Measurements from ENCODE around the gene AOPEP.
A peak's percentile ranks its signal among the peaks of the same experiment; 100 is the strongest.
"Not testable (repeated sequence)": the region's sequence is repeated elsewhere in the genome, so short reads cannot be mapped to it uniquely, and the experiment has no call there.

The AOPEP gene

DNA sequence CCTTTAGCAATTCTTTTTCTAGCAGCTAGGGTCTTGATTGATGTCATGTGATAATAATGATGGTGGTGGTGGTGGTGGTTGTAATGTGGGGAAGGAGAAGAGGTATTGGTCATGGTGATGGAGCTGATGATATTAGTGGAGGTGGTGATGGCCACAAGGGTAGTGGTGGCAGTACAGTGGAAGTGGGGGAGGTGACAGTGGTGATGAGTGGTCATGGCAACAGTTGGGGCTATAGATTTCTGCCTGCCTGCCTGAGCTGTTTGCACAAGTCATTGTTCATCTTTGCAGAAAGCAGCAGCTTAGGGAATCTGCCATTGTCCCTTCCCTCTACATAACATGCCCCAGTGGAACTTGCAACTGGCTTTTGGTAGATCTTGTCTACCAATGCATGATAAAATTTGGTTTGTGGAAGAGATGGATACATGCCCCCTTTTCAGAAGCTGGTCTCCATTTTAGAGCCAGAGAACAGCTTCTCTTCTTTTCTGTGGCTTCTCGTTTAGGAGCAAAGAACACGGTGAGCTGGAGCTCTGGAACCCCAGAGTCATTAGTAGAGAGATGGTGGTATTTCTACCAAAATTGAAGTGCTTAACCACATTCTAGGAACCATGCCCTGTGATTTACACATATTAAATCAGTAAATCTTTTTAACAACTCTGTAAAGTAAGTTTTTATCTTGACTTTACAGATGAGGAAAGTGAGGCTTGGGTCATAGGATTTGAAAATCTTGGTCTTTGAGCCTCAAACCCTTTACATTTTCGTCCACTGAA, 100.3 kb downstream of the AOPEP start:
- H3K4me3 ChIP-seq (ENCODE audit: low read depth, low read length) = no peak overlapping the region
- DNase-seq (ENCODE audit: low read depth) = no peak

DNA sequence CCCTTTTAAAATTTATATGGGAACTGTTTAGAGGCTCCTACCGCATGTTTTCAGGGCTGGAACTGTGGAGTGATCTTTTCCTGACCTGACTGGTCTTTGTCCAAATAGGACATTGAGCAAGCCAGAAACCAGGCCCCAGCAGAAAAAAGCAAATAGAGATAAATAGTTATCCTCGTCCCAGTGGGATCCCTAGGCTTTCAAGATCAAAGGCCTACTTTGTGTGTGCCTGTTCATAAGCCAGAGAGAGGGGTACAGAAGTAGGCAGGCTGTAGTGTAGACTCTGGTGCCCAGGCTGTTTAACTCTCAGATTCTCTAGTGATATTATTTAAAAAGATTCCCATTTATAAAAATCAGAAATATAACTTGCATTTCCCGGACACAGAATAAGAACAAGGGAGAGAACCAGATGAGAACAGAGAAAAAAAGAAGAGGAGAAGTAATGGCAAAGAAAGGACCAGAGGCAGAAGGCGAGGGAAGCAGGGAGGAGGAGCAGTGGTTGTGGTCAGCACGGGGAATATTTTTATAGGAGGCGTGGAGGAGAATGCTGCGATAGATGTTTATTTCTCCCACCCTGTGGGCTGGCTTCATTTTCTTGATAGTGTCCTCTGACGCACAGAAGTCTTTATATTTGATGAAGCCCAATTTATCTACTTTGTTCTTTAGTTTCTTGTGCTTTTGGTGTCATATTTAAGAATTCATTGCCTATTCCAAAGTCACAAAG, 101.2 kb downstream of the AOPEP start:
- peak; percentile 61 for DNase-seq (ENCODE audit: low read depth)
- no peak overlapping the region for H3K4me3 ChIP-seq (ENCODE audit: low read depth, low read length)

DNA sequence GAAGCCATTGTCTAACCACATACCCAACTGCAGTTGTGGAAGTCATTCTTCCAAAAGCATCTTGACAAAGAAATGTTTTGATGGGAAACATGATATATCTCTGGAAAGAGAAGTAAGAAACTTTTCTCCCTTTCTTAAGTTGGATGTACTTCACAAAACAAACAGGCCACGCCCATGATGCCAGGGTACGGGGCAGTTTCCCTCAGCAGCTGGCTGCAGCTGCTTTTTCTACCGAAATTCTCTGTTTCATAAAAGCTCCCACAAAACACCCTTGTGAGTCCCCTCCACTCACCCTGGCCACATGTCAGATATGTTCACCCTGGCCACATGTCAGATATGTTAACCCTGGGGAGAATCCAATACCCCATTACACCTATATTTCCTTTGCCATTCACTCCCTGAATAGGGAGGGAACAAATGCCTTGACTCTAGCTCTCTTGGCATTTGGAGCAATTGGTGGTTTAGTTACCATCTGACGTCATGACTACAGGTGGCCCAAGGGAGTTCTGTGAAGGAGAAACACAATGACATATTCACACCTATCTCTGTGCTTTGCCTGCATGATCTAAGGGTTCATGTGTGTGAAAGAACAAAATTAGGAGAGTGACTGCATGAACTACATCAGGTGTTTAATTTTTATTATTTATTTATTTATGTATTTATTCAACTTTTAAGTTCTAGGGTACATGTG, 103.0 kb downstream of the AOPEP start:
- no peak for DNase-seq (ENCODE audit: low read depth)

DNA sequence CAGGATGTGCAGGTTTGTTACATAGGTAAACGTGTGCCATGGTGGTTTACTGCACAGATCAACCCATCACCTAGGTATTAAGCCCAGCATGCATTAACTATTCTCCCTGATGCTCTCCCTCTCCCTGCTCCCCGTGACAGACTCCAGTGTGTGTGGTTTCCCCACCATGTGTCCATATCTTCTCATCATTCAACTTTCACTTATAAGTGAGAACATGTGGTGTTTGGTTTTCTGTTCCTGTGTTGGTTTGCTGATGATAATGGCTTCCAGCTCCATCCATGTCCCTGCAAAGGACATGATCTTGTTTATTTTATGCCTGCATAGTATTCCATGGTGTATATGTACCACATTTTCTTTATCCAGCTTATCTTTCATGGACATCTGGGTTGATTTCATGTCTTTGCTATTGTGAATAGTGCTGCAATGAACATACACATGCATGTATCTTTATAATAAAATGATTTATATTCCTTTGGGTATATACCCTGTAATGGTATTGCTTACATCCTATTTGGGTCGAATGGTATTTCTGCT, 103.6 kb downstream of the AOPEP start:
- DNase-seq (ENCODE audit: low read depth); H3K4me3 ChIP-seq (ENCODE audit: low read depth, low read length): not testable (repeated sequence)

More for the DNA sequence above, 103.0 kb downstream of the AOPEP start:
- H3K4me3 ChIP-seq (ENCODE audit: low read depth, low read length) = no peak overlapping the region

DNA sequence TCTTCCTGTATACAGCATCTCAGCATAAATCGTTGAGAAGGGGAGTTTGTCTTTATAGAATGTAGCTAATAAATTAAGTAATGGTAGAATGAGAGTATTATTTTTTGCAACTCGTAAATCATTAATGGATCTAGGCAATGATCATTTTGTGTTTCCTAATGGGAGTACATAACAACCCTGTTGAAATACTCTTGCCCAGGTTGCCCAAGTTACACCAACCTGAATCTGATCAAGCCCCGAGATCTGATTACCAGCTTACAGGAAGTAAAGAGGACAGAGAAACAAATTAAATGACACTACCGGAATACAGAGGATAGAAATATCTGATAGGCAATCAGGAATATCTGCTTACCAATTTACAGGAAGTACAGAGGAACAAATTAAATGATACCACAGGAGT, 107.3 kb downstream of the AOPEP start:
- H3K4me3 ChIP-seq (ENCODE audit: low read depth, low read length) = no peak overlapping the region
- DNase-seq (ENCODE audit: low read depth) = no peak

DNA sequence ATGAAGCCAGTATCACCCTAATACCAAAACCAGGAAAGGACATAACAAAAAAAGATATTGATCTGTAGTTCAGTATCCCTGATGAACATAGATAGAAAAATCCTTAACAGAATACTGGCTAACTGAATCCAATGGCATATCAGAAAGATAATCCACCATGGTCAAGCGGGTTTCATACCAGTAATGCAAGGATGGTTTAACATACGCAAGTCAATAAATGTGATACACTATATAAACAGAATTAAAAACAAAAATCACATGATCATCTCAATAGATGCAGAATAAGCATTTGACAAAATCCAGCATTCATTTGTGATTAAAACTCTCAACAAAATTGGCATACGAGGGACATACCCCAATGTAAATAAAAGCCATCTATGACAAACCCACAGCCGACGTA, 110.9 kb downstream of the AOPEP start:
- H3K4me3 ChIP-seq (ENCODE audit: low read depth, low read length) = no peak overlapping the region
- DNase-seq (ENCODE audit: low read depth) = no peak

DNA sequence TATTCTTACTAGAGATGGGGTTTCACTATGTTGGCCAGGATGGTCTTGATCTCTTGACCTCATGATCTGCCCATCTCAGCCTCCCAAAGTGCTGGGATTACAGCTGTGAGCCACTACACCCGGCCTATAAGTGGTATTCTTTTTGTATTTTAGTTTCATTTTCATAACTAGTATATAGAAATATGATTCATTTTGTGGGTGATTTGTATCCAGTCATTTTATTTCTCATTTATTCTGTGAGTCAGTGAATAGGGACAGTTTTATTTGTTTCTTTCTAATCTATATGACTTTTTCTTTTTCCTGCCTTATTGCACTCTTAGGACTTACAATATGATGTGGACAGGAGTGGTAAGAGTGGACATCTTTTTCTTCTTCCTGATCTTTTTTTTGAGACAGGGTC, 112.9 kb downstream of the AOPEP start:
- DNase-seq (ENCODE audit: low read depth) = no peak
- H3K4me3 ChIP-seq (ENCODE audit: low read depth, low read length) = no peak overlapping the region

DNA sequence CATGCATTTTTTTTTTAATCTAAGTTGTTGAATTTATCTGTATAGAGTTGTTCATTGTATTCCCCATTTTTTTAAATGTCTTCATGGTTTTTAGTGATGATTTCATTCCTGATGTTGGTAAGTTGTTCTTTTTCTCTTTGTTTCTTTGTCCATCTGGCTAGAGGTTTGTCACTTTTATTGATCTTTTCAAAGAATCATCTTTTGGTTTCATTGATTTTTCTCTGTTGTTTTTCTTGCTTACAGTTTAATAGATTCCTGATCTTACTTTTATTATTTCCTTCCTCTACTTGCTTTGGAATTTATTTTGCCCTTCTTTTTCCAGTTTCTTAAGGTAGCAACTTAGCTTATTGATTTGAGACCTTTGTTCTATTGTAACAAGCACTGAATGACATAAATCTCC, 114.2 kb downstream of the AOPEP start:
- DNase-seq (ENCODE audit: low read depth) = no peak
- no peak overlapping the region for H3K4me3 ChIP-seq (ENCODE audit: low read depth, low read length)

DNA sequence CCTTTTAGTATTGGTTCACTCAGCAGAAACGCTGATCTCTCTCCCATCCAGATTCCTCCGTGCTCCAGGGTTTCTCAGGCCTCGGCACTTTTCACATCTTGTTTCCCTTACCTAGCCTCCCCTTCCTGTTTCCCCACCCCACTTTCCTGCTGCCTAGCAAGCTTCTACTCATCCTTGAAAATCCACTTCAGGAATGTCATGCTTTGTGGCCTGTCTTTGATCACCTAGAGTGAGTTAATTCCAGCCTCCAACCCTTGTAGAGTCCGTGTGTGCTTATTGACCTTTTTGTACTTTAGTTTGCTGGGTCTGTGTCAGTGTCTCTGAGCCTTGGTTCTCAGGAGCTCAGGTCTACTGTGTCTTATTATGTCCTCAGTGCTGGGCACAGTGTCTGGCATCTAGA, 116.6 kb downstream of the AOPEP start:
- no peak for DNase-seq (ENCODE audit: low read depth)
- H3K4me3 ChIP-seq (ENCODE audit: low read depth, low read length) = no peak overlapping the region

DNA sequence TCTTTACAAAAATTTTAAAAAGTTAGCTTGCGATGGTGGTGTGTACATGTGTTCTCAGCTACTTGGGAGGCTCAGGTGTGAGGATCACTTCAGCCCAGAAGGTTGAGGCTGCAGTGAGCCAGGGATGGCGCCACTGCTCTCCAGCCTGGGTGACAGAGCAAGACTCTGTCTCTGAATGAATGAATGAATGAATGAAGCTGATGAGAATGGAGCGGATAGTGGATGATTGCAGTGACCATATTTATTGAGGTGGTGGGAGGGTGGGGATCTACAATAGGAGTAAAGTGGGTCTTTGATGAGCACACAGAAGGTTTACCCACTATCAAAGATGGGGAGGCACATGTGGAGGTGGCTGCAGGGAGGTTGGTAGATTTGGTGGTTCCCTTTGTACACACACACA, 120.2 kb downstream of the AOPEP start:
- no peak overlapping the region for H3K4me3 ChIP-seq (ENCODE audit: low read depth, low read length)
- DNase-seq (ENCODE audit: low read depth) = no peak

DNA sequence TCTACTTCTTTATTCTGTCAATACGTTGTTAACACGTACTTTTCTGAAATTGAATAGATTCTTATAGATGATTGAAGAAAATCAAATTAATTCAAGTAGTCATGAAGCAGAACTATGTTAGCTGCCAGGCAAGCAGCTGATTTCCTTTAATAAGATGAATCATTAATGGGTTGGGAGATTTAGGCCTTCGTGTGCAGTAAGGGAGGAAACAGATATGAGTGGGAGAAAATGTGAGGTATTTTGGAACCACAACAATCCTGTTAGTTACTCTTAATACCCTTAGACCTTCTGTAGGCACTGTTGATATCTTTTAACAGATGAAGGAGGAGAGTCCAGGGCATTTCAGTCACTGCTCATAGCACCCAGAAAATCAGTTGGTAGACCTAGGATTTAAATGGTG, 121.0 kb downstream of the AOPEP start:
- no peak for DNase-seq (ENCODE audit: low read depth)
- no peak overlapping the region for H3K4me3 ChIP-seq (ENCODE audit: low read depth, low read length)

DNA sequence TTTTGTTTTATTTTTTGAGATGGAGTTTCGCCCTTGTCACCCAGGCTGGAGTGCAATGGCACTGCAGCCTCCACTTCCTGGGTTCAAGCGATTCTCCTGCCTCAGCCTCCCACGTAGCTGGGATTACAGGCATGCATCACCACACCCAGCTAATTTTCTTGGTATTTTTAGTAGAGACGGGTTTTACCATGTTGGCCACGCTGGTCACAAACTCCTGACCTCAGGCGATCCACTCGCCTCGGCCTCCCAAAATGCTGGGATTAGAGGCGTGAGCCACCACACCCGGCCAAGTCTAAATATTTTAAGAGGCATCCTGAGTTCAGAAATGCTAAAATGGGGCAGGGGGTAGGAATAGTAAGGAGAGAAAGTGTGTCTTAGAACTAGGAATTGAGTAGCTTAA, 122.3 kb downstream of the AOPEP start:
- not testable (repeated sequence) for DNase-seq (ENCODE audit: low read depth); H3K4me3 ChIP-seq (ENCODE audit: low read depth, low read length)

DNA sequence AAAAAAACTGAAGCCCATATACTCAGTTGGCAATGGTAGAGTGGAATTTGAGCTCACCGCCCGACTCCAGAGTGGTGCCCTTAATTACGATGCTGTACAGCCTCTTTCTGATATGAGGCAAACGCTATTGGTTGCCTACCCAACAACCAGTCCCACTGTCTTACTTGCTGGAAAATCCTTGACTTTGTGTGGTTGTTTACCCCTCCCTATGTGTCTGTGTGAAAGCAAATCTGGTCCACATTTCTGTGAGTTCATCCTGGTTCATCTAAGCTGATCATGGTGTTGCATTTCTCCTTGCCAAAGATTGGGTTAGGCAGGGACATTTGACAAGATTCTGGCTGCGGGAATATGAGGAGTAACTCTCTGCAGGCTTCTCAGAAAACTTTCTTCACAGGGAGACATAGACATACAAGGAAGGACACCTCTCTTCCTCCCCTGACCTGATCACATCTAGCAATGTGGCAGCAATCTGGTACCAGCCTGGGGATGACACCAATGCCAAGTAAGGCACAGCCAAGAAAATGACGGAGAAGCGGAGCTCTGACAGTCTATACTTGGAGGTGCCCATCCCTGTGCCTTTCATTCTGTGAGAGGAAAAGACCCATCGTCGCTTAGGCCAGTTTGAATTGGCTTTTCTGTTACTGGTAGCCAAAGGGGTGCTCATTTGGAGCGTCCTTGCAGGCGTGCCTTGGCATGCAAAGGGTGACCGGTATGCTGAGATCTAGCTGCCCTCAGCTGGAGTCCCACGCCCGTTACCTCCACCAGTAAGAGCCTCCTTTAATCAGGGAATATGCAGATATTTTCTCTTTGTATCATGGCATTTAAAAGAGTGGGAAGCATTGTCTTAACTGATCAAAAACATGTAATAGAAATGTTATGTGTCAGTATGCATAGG, 124.3 kb downstream of the AOPEP start:
- DNase-seq (ENCODE audit: low read depth) = no peak
- H3K4me3 ChIP-seq (ENCODE audit: low read depth, low read length) = no peak overlapping the region

DNA sequence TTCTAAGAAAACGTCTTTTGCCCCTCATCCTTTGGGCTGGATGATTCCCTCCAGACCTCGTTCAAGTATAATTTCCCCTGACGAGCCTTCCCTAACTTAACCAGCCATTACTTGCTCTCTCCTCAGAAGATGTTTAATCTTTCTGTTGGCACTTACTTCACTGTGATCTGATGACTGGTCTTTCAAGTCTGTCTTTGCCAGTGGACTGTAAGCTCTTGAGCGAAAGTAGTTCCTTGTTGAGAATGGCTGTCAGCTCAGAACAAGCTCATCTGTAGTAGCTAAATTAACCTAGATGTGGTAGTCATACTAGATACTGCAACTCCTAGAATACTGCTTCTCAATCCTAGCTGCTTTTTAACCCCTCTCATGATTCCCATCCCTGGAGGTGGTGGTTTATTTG, 125.0 kb downstream of the AOPEP start:
- DNase-seq (ENCODE audit: low read depth) = no peak

DNA sequence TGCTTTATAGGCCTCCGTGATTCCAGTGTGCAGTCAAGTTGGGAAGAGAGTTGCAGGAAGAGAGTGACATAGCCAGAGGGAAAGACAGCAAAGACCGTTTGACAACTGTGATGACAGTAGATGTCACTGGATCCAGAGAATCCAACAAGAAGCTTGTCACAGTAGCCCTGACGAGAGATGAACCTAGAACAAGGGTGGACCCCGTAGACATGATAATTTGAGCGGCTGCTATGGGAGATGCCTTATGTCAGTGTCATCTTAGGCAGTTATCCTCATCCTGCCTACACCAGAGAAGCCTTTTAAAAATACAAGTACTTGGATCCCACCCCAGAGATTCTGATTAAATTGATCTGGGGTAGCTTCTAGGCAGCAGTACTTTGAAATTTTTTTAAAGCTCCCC, 125.4 kb downstream of the AOPEP start:
- no peak overlapping the region for H3K4me3 ChIP-seq (ENCODE audit: low read depth, low read length)
- DNase-seq (ENCODE audit: low read depth) = no peak

More for the DNA sequence above, 125.0 kb downstream of the AOPEP start:
- no peak overlapping the region for H3K4me3 ChIP-seq (ENCODE audit: low read depth, low read length)

DNA sequence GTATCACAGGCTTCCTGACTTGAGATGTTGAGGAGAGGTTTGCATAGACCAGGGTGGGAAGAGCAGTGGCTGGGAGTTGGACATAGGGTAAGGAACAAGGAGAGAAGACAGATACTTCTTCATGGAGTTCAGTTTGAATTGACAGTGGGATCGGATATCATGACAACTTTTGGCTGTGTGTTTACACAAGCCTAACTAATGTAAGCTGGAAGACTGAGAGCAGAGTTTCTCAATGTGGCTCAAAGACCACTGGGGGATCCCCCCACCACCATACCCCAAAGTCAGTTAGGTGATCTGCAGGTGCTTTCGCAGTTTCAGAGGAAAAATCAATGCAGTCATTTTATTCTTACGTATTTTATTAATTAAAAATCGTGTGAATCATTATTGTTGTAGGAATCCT, 125.9 kb downstream of the AOPEP start:
- DNase-seq (ENCODE audit: low read depth) = no peak
- no peak overlapping the region for H3K4me3 ChIP-seq (ENCODE audit: low read depth, low read length)

DNA sequence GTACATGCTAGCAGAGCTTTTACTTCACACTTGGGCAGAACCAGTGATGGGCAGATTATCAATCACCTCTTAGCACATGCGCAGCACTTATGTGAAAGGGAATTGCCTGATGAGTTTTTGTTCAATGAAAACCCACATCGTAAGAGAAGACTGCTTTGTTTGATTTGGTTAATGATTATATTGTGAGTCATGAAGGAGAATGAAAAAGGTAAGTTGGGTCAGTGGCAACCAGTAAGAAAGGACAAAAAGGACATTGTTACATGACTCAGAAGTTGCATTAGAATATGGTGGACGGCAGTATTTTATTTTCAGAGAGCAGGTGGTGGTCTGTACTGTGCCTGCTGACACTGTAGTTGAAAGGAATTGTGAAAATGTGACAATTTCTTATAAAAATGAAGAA, 127.4 kb downstream of the AOPEP start:
- H3K4me3 ChIP-seq (ENCODE audit: low read depth, low read length) = no peak overlapping the region
- no peak for DNase-seq (ENCODE audit: low read depth)

DNA sequence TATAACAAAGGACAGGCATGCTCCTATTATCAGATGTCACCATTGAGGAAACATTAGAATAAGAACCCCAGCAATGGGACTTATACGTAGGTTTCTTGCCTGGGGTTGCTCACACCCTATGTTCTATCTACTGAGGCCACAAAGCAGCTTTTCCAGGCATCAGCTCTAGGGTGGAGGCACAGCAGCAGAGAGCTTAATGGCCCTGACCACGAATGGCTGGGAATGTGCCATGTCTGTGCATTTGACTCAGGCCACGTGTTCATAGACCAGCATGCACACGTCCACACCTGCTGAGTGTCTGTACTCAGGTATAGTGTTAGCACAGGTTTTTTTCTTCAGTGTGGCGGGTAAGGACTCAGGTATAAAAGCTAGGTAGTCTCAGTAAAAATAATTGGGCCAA, 129.4 kb downstream of the AOPEP start:
- DNase-seq (ENCODE audit: low read depth) = no peak

DNA sequence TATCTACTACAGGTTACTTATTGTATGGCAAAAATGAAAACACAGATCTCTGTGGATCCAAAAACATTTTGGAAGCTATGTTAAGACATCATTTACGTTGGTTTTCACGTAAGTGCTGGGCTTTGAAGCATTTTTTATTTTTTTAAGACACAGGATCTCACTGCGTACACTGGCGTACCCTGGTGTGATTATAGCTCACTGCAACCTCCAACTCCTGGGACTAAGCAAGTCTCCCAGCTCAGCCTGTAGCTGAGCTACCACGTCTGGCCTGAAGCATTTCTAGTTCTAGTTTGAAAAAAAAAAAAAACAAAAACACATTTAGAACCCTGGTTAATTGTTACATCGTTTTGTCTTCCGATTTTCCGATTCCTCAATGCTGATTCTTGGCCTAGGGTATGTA, 131.3 kb downstream of the AOPEP start:
- H3K4me3 ChIP-seq (ENCODE audit: low read depth, low read length) = no peak overlapping the region
- no peak for DNase-seq (ENCODE audit: low read depth)

More for the DNA sequence above, 129.4 kb downstream of the AOPEP start:
- no peak overlapping the region for H3K4me3 ChIP-seq (ENCODE audit: low read depth, low read length)
